ENCODE measurements around the gene RAET1G. TPM values are rescaled to one million over a fixed set of nuclear protein-coding genes. Genes with fewer than 3 reads are reported as not detected.
"Not testable (repeated sequence)": the region's sequence is repeated elsewhere in the genome, so short reads cannot be mapped to it uniquely, and the experiment has no call there.

RAET1G gene
- total RNA-seq, 1 experiment from 2014 or later, result 3.2 TPM

GRCh38 chr6:149955654-149956317, 32.9 kb upstream of the RAET1G start:
- H3K9me3 ChIP-seq, H3K4me3 ChIP-seq, H3K36me3 ChIP-seq, DNase-seq, H3K27me3 ChIP-seq: not testable (repeated sequence)

GRCh38 chr6:149954984-149955653, 32.2 kb upstream of the RAET1G start:
- not testable (repeated sequence) for H3K27me3 ChIP-seq, H3K4me3 ChIP-seq, H3K9me3 ChIP-seq, H3K36me3 ChIP-seq, DNase-seq

- not testable (repeated sequence) for H3K36me3 ChIP-seq, H3K4me3 ChIP-seq, H3K27me3 ChIP-seq, H3K9me3 ChIP-seq, DNase-seq
Measured at GRCh38 chr6:149954328-149954983, 31.5 kb upstream of the RAET1G start.

DNA sequence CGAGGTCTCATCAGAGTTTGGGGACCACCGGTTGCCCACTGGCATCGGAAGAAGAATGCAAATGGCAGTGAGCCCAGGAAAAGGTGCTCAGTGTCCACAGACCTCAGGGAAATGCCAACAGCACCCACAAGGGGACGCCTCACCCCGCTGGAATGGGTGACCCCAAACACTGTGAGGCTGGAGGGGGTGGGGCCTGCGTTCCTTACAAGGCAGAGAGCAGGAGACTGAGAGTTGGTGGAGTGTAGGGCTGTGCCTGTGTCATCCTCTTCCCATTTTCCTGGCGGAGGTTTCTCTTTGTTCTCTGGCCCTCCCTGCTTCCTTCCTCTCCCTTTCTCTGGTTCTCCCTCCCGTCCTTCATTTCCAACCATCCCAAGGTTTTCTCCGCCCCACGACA, 31.0 kb upstream of the RAET1G start:
- H3K4me3 ChIP-seq, H3K27me3 ChIP-seq, DNase-seq, H3K36me3 ChIP-seq, H3K9me3 ChIP-seq: not testable (repeated sequence)

- H3K4me3 ChIP-seq, H3K27me3 ChIP-seq, DNase-seq, H3K9me3 ChIP-seq, H3K36me3 ChIP-seq: not testable (repeated sequence)
Measured at GRCh38 chr6:149953390-149953789, 30.5 kb upstream of the RAET1G start.

GRCh38 chr6:149951626-149952025, 28.7 kb upstream of the RAET1G start:
- Histone ChIP-seq H3K9me3 (no peaks in the 10 kb centered on the region), H3K27me3 (peaks cover 5% of the 10 kb centered on the region), H3K36me3 (no peaks in the 10 kb centered on the region), H3K4me3 (no peak overlapping the region)
- no peak for DNase-seq

- Histone ChIP-seq H3K4me3 (no peak overlapping the region), H3K27me3 (peaks cover 5% of the 10 kb centered on the region), H3K36me3 (no peaks in the 10 kb centered on the region), H3K9me3 (no peaks in the 10 kb centered on the region)
- no peak for DNase-seq
Measured at GRCh38 chr6:149951096-149951495, 28.2 kb upstream of the RAET1G start.

DNA sequence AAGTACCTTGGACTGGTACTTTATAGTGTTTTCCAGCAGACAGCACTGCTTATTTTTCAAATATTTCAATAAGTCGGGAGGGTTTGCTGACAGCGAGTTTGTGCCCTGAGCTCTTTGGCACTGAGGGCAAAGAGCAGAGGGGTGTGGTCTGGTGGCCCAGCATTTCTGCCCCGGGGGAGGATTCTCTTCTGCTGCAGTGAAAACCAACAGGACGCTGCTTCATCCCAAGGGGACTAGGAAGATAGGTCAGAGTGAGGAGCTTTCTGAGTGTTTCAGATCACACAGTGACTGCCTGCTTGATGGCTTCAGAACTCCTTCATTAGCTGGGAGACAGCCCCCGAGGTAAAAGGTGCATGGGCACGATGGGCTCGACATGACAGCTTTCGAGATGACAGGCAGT, 27.5 kb upstream of the RAET1G start:
- peaks cover 2% of the 10 kb centered on the region for H3K27me3 ChIP-seq
- no peak overlapping the region for H3K4me3 ChIP-seq
- no peaks in the 10 kb centered on the region for H3K36me3 ChIP-seq
- H3K9me3 ChIP-seq, result no peaks in the 10 kb centered on the region
- no peak for DNase-seq

- H3K4me3 ChIP-seq, result no peak overlapping the region
- H3K36me3 ChIP-seq, result no peaks in the 10 kb centered on the region
- no peak for DNase-seq
- H3K27me3 ChIP-seq, result peaks cover 2% of the 10 kb centered on the region; the same call in 1 of the 2 replicates
- no peaks in the 10 kb centered on the region for H3K9me3 ChIP-seq
Measured at GRCh38 chr6:149948616-149949015, 25.7 kb upstream of the RAET1G start.

DNA sequence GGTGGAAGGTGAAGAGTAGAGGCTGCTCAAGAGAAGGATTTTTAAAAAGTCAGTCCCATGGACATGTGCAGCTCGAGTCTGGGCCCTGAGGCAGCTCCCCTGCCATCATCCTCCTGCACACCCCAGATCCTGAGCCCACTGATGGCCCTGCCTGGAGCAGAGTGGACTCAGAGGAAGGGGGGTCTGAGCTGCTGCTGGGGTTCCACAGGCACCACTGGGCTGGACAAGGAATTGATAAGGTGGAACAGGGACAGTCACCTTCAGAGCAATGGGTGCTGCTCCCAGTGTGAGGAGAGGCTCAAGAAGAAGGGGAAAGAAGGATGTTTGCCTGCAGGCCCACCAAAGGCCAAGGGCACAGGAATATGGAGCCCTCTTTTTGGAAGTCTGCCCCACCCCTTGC, 25.1 kb upstream of the RAET1G start:
- no peak for DNase-seq

DNA sequence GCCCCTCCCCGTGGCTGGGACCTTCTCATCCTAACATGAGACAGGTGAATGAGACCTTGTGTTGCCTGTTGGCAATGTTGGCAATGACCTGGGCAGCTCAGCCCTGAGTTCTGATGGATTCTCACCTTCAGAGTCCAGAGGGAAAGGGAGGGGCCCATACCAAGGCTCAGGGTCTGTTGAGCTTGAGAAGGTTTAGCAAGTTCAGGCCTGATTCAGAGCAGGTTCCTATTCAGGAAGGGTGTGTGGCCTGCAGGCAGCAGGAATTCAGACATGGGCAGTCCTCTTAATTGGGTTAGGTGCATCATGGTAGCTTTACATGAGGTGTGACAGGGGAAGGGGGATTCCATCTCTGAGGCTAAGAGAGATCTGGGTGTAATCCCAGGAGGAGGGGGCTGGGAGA, 24.6 kb upstream of the RAET1G start:
- not testable (repeated sequence) for H3K27me3 ChIP-seq, H3K9me3 ChIP-seq, DNase-seq, H3K36me3 ChIP-seq, H3K4me3 ChIP-seq

More for the DNA sequence above, 25.1 kb upstream of the RAET1G start:
- Histone ChIP-seq H3K27me3 (peaks cover 2% of the 10 kb centered on the region; the same call in 1 of the 2 replicates), H3K9me3 (no peaks in the 10 kb centered on the region), H3K4me3 (no peak overlapping the region), H3K36me3 (no peaks in the 10 kb centered on the region)

GRCh38 chr6:149946631-149947030, 23.7 kb upstream of the RAET1G start:
- not testable (repeated sequence) for DNase-seq

DNA sequence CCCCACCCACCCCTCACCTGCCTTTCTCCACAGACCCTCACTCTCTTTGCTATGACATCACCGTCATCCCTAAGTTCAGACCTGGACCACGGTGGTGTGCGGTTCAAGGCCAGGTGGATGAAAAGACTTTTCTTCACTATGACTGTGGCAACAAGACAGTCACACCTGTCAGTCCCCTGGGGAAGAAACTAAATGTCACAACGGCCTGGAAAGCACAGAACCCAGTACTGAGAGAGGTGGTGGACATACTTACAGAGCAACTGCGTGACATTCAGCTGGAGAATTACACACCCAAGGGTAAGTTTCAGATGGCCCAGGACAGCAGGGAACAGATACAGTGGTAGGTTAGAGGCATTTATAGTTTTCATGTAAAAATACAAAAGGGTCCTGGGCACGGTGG, 22.4 kb upstream of the RAET1G start:
- DNase-seq, H3K9me3 ChIP-seq, H3K27me3 ChIP-seq, H3K4me3 ChIP-seq, H3K36me3 ChIP-seq: not testable (repeated sequence)

More at GRCh38 chr6:149946631-149947030, 23.7 kb upstream of the RAET1G start:
- H3K36me3 ChIP-seq, H3K9me3 ChIP-seq, H3K4me3 ChIP-seq, H3K27me3 ChIP-seq: not testable (repeated sequence)

DNA sequence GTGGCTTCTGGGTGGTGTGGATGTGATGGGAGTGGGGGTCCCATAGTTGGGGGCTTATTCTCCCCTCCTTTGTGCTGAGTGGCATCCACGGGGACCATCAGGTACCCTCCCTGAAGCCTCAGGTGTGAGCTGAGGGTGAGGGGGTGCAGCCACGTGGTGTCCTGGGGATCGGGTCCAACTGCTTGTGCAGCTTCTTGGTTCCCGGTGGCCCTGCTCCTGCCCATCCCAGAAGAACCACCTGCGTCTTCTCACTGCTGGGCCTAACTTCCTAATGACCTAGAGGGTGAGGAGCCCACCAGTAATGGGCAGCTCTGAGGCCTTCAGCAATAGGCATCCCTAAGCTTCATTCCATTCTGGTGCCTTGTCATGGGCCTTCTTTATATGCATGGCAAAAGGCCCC, 20.4 kb upstream of the RAET1G start:
- H3K36me3 ChIP-seq, DNase-seq, H3K4me3 ChIP-seq, H3K9me3 ChIP-seq, H3K27me3 ChIP-seq: not testable (repeated sequence)

DNA sequence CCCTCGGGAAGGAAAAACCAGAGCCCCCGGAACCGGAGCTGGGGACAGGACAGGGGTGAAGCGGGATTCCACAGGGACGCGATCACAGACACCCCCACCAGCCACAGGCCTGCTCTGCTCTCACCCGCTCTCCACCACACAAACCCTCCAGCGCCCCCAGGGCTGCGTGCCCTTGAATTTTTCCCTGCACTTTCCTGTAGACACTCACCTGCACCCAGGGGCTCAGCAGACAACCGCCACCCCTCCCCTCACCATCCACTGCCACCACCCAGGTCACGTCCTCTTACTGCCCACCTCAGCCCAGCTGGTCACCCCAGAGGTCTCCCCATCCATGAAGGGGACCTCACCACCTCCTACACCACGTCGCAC, 19.5 kb upstream of the RAET1G start:
- no peak for DNase-seq
- peaks cover 7% of the 10 kb centered on the region; the same call in 1 of the 2 replicates for H3K27me3 ChIP-seq
- peak overlapping the region; percentile 66 for H3K4me3 ChIP-seq
- no peaks in the 10 kb centered on the region for H3K36me3 ChIP-seq
- no peaks in the 10 kb centered on the region for H3K9me3 ChIP-seq

GRCh38 chr6:149941583-149942460, 18.9 kb upstream of the RAET1G start, which contains the start of gene ULBP2:
TSS of gene ULBP2 (plus strand) at chr6:149942014. CDS start at chr6:149942073, 59 bp downstream.
- Histone ChIP-seq H3K4me3 (peak within 1 kb of the TSS; percentile 66), H3K36me3 (no peaks in the 10 kb centered on the region), H3K9me3 (no peaks in the 10 kb centered on the region), H3K27me3 (peaks cover 7% of the 10 kb centered on the region; the same call in 1 of the 2 replicates)
- peak; percentile 94 for DNase-seq

DNA sequence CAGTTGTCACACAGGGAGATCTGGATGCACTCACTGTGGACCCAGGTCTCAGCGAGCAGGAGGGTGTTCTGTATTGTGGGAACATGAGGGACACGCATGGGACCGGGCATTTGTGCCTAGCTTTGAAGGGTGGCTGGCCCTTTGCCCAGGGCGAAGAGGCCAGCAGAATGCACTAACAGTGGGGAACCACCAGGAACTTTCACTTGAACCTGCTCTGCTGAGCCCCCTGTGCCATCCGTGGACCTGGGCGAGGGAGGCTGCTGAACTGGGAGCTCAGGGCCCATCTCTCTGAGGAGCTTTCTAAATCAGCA, 17.7 kb upstream of the RAET1G start:
- DNase-seq, result no peak
- Histone ChIP-seq H3K9me3 (no peaks in the 10 kb centered on the region), H3K36me3 (no peaks in the 10 kb centered on the region), H3K27me3 (peaks cover 7% of the 10 kb centered on the region; the same call in 1 of the 2 replicates), H3K4me3 (no peak overlapping the region; the same call in 1 of the 2 replicates)
